Stomach smooth muscle (tissue), 2 donors: Measurements from ENCODE around the gene HHIPL1.

Source experiments
- H3K27ac ChIP-seq: one replicate; pipeline ENCODE4 v1.7.0; 2013; ENCODE audit warnings: mild to moderate bottlenecking, low read length, inconsistent platforms
- H3K27me3 ChIP-seq, 2 donors: one replicate each; pipeline ENCODE4 v1.7.0; 2013; ENCODE audit warnings: low read length in 2 of 2; ENCODE audit not compliant: insufficient read depth in 2 of 2, control insufficient read depth in 1 of 2
- H3K36me3 ChIP-seq, 2 donors: one replicate each; pipeline ENCODE4 v1.7.0; 2013; ENCODE audit warnings: low read length in 2 of 2; ENCODE audit not compliant: control insufficient read depth in 2 of 2, insufficient read depth in 2 of 2
- H3K4me1 ChIP-seq: one replicate; pipeline ENCODE4 v1.7.0; 2013; ENCODE audit warnings: low read length; ENCODE audit not compliant: control insufficient read depth, insufficient read depth
- H3K4me3 ChIP-seq, 2 donors: one replicate each; pipeline ENCODE4 v1.7.0; 2013; ENCODE audit warnings: low read length in 2 of 2
- H3K9ac ChIP-seq, 2 donors: one replicate each; pipeline ENCODE4 v1.7.0; 2013; ENCODE audit warnings: low read length in 2 of 2, mild to moderate bottlenecking in 1 of 2
- H3K9me3 ChIP-seq, 2 donors: one replicate each; pipeline ENCODE4 v1.7.0; 2013; ENCODE audit warnings: low read length in 2 of 2; ENCODE audit not compliant: control insufficient read depth in 2 of 2
- donor health status: healthy.
- donor health status: Pancreatic carcinoma.

HHIPL1 gene

GRCh38 chr14:99727096-99727870, 82.4 kb downstream of the HHIPL1 start:
- Histone ChIP-seq H3K27me3 (no peaks in the 10 kb centered on the region), H3K9ac (no peak overlapping the region), H3K9me3 (no peaks in the 10 kb centered on the region)

GRCh38 chr14:99728231-99728920, 83.4 kb downstream of the HHIPL1 start:
- no peak overlapping the region for H3K4me3 ChIP-seq
- no peaks in the 10 kb centered on the region for H3K27me3 ChIP-seq
- no peaks in the 10 kb centered on the region for H3K9me3 ChIP-seq
- H3K36me3 ChIP-seq, result no peaks in the 10 kb centered on the region
- H3K27ac ChIP-seq, result no peak overlapping the region
- H3K4me1 ChIP-seq, result peaks cover 34% of the 10 kb centered on the region
- no peak overlapping the region for H3K9ac ChIP-seq

More at GRCh38 chr14:99727096-99727870, 82.4 kb downstream of the HHIPL1 start:
- Histone ChIP-seq H3K36me3 (no peaks in the 10 kb centered on the region), H3K27ac (no peak overlapping the region), H3K4me3 (no peak overlapping the region), H3K4me1 (peaks cover 26% of the 10 kb centered on the region)

GRCh38 chr14:99728981-99729451, 84.1 kb downstream of the HHIPL1 start:
- no peaks in the 10 kb centered on the region for H3K27me3 ChIP-seq
- no peak overlapping the region for H3K9ac ChIP-seq
- no peaks in the 10 kb centered on the region for H3K9me3 ChIP-seq
- no peak overlapping the region for H3K4me3 ChIP-seq
- H3K27ac ChIP-seq, result no peak overlapping the region
- no peaks in the 10 kb centered on the region for H3K36me3 ChIP-seq
- peaks cover 41% of the 10 kb centered on the region for H3K4me1 ChIP-seq
